ENCODE data around the gene TTC33.
"Not testable (repeated sequence)": the region's sequence is repeated elsewhere in the genome, so short reads cannot be mapped to it uniquely, and the experiment has no call there.

TTC33 gene, protein sequence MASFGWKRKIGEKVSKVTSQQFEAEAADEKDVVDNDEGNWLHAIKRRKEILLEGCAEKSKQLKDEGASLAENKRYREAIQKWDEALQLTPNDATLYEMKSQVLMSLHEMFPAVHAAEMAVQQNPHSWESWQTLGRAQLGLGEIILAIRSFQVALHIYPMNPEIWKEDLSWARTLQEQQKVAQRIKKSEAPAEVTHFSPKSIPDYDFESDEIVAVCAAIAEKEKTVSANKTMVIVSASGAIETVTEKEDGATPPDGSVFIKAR

DNA sequence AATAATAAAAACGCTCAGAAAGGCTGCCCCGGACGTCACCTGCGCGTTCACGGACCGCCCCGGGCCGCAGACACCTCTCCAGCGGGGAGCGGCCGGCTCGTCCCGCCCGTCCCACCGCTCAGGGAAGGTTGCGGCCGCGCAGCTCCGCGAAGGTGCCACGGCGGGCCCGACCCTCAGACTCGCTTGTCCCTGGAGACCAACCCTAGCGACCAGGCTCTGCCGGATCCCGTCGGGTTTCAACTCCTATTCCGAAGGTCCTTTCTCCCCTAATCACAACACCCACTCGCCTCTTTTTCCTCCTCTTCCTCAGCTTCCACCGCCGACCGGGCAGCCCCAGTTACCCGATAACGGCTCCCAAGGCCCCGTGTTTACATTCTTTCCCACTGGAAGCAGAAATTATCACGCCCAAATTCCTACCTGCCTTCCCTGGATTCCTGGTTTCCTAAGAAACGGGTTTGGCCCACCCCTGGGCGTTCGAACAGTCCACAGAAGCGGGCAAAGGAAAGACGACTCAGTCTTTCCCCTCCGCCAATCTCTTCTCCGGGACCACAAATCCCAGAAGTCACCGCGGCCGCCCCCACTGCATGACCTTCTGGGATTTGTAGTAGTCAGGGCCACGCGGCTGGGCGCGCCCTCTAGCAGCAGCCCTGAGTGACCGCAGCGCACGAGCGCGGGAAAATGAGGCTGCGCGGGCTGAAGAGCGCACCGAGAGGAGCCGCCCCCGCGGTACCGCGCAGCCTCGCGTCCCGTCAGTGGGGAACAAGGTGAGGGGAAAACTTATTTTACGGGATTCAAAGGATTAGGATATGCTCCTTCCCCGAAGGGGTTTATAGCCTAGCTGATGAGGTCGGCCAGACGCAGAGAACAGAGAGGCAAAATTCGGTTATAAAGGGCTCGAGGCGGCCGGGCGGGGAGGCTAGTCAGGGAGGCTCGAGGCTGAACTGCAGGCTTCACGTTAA, at the start of gene TTC33:
TTC33 (minus strand) TSS at position 555 of the 959 bp plus-strand sequence. CDS start 8,943 bp downstream, outside the sequence.
- peak; percentile 96 for DNase-seq

DNA sequence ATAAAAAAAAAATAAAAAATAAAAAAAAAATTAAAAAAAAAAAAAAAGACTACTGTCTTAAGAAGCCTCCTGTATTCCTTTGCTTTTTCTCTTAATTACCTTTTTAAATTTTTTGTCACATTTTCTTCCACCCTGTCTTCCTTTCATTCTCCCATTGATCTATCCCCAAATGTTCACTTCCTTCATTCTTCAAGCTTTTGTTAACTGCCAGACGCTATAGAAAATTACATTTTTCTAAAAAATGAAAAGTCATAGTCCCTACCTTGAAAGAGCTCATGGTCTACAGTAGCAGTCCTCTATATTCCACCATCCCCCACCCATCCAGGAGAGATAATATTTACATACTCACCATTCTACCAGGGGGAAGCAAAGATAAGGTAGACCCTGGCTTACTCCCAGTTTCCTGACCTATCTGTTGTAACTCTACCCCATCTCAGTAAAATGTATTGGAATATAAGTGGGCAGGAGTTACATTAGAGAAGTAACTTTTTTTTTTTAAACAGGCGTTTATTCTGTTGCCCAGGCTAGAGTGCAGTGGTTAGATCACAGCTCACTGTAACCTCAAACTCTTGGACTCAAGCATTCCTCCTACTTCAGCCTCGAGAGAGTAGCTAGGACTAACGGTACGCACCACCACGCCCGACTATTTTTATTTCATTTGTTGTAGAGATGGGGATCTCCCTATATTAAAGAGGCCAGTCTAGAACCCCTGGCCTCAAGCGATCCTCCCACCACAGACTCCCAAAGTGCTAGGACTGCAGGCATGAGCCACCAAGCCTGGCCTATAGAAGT, 46.2 kb upstream of the TTC33 start:
- DNase-seq, result no peak

DNA sequence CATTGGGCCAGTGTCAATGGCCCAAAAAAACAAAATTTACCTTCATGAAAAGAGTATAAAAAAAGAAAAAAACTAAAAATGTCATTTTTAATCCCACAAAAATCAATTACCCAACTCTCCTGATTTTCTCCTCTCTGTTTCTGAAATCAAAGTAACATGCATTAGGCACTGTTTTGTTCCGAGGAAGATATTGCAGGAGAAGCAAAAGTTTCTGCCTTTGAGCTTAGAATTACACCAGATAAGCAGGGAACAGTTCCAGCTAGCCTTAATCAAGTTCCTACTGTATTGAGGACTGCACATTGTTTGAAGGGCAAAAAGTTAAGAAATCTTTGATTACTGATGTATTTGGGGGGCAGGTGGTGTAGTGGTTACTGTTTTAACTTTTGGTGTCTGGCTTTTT, 43.5 kb upstream of the TTC33 start:
- no peak for DNase-seq

DNA sequence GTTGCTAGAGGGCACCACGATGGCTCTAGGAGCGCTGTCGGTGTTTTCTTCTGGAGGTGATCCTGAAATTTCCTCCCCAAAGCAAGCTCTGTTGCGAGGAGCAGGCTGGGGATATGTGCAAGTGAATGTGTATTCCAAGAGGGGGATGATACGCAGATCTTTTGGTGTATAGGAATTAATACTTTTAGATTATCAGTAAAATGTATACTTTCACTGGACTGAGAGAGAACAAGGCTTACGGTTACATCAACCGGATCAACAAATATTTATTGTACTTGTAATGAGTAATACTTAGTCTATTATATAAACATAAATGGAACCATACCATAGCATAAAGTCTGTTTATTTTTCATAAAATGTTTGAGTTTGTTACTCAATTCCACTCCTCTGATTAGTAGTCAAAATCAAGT, 43.0 kb upstream of the TTC33 start:
- DNase-seq, result no peak

DNA sequence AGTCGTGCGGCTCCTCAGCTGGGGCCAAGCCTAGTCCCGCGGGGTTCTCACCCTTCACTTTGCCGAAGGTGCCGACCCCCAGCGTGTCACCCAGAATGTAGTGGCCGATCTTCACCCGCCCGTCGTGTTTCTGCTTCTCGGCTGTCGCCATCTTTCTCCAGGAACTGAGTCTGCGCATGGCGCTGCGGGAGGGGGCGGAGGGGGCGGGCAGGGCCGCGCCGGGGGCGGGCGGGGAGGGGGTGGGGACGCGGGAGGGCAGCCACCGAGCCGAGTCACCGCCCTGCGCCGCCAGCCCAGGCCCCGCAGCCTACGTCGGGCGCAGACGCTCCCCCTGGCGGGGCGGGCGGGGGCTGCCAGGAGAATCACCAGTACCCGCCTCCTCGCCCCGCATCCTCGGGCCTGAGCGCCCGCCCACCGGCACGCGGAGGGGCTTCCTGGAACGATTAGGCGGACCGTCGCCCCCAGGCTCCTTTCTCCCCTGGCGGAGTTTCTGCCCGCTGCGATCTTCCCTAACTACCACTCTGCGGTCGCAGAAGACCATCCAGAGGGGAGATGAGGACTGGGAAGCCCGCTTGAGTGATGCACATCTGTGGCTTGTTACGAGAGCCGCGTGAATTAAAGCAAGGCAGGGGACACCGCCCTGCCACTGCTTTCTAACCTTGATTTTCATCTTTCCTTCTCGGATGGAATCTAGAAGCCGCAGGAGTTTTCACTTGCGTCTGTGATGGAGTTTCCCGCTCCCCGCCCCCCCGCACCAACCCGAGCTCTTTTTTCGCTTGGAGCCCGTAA, 42.4 kb upstream of the TTC33 start, which contains the start of gene PRKAA1:
PRKAA1 (minus strand) TSS at position 363 of the 789 bp plus-strand sequence; CDS start at position 178, 185 bp downstream.
- DNase-seq, result peak; percentile 90

DNA sequence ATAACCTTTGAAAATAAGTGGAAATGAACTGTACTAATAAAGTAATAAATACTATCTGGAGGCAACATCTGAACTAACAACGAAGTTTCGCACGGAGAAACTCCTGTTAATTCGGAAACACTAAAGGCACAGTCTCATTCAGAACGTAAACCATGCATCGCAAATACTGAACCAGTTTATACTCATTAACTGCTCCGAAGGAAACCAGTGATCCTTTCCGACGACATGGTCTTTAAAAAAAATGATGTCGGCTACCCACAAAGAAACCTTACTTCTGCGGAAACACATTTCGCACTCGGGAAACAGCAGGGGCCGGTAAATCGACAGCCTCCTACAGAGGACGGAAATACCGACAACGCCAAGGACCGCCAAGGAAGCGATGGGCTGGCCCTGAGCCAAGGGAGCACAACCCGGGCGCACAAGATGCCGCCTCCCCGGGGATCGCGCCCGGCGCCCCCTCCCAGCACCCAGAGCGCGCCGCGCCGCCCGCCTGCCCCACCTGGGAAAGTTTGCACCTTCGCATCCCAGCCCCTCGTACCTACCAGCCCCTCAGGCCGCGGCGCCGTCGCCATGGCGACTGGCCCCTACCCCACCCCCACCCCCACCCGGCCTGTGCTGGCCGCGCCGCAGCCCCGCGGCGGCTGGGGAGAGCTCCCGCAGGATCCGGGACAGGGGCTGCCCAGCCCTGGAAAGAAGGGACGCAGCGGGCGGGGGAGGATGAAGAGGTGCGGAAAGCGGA, 41.7 kb upstream of the TTC33 start:
- peak; percentile 74 for DNase-seq

DNA sequence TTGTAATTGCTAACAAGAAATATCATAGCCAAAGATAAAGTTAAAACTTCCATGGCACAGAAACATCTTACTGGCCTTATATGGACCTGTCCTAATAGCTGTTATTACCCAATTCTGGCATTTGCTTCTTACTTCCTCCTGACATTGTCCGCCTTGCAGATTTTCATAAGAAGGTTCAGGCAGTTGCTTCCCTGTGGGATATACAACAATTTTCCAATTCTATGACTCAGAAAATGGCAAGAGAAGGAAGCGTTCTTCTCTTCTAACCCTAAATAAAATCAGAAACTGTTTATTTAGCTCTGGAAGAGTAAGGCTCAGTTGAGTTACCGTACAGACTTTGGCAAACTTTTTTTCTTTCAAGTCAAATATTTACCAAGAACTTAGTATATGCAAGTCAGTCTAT, 40.7 kb upstream of the TTC33 start:
- no peak for DNase-seq

DNA sequence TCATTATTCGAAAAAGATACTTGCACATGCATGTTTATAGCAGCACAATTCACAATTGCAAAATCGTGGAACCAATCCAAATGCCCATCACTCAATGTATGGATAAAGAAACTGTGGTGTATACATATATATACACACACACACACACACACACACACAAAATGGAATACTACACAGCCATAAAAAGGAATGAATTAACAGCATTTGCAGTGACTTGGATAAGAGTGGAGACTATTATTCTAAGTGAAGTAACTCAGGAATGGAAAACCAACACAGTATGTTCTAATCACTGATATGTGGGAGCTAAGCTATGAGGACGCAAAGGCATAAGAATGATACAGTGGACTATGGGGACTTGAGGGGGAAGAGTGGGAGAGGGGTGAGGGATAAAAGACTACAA, 39.1 kb upstream of the TTC33 start:
- DNase-seq, result not testable (repeated sequence)

DNA sequence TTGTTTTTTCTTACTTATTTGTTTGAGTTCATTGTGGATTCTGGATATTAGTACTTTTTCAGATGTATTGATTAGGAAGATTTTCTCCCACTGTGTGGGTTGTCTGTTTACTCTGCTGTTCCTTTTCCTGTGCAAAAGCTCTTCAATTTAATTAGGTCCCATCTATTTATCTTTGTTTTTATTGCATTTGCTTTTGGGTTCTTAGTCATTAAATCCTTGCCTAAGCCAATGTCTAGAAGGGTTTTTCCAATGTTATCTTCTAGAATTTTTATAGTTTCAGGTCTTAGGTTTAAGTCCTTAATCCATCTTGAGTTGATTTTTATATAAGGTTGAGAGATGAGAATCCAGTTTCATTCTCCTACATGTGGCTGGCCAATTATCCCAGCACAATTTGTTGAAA, 38.6 kb upstream of the TTC33 start:
- not testable (repeated sequence) for DNase-seq

DNA sequence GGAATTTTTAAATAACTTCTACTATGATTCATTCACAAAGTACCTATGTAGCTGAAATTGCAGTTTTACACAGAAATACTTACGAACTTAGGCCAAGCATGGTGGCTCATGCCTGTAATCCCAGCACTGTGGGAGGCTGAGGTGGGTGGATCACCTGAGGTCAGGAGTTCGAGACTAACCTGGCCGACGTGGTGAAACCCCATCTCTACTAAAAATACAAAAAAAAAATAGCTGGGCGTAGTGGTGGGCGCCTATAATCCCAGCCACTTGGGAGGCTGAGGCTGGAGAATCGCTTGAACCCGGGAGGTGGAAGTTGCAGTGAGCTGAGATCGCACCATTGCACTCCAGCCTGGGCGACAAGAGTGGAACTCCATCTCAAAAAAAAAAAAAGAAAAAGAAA, 36.9 kb upstream of the TTC33 start:
- not testable (repeated sequence) for DNase-seq

DNA sequence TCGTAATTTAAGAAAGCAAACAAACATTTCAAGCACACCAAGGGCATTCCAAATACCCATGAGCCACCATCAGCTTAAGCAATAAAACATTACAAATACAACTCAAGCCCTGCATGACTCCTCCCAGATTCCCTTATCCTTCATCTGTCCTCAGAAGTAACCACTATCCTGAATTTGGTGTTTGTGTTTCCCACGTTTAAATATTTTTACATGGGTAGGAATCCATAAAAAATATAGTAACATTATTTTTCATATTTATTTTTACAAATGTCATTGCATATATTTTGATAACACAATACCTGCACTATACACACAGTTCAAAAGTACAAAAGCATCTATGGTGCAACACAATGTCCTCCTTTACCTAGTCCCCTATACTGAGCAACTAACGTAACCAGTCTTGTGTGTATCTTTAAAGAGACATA, 36.0 kb upstream of the TTC33 start:
- DNase-seq, result no peak

DNA sequence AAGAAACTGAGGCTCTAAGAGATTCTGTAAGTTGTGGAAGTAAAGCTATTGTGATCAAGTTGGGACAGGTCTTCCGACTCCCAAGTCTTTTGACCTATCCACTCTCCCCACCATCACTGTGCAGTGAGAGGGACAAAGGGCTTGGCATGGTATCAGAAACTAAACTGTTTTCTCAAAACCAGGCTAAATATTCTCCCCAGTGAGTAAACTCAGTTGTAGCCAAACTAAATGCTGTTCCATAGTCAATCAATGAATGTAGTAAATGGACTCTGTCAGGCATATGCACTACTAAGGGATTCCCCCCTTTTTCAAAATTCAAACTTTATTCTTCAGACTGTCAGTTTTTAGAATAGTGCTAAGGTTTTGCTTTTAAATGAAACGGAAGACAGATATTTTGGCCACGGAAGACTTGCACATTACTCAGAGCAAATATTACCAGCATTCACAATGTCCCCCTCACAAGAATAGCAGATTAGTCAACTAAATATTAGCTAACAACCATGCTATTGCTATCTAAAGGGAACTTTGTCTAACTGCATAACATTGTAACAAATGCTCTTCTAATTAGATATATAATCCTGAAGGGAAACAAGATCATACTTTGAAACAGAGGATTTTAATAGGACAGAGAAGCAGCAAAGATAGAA, 35.3 kb upstream of the TTC33 start:
- no peak for DNase-seq

DNA sequence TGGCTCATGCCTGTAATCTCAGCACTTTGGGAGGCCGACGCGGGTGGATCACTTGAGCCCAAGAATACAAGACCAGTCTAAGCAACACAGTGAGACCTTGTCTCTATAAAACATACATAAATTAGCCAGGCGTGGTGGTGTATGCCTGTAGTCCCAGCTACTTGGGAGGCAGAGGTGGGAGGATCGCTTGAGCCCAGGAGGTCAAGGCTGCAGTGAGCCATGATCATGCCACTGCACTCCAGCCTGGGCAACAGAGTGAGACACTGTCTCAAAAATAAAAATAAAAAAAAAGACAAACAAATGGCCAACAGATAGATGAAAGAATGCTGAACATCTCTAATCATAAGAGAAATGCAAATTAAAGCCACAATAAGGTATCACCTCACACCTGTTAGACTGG, 33.2 kb upstream of the TTC33 start:
- not testable (repeated sequence) for DNase-seq

DNA sequence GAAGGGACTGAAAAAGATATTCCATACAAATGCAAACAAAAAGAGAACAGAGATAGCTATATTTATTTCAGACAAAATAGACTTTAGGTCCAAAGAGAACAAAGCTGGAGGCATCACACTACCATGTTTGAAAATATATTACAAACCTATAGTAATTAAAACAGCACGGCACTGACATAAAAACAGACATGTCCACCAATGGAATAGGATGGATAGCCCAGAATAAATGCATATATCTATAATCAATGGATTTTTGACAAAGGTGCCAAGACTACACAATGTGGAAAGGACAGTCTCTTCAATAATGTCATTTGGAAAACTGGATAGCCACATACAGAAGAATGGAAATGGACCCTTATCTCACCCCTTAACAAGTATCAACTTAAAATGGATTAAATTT, 32.2 kb upstream of the TTC33 start:
- DNase-seq, result no peak

DNA sequence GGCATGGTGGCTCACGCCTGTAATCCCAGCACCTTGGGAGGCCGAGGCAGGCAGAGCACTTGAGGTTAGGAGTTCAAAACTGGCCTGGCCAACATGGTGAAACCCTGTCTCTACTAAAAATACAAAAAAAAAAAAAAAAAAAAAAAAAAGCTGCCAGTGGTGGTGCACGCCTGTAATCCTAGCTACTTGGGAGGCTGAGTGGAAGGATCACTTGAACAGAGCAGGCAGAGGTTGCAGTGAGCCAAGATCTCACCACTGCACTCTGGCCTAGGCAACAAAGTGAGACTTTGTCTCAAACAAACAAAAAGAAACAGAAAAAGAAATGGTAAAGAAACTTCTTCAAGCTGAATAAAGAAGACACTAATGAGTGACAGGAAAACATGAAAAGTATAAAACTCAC, 30.9 kb upstream of the TTC33 start:
- DNase-seq, result not testable (repeated sequence)

DNA sequence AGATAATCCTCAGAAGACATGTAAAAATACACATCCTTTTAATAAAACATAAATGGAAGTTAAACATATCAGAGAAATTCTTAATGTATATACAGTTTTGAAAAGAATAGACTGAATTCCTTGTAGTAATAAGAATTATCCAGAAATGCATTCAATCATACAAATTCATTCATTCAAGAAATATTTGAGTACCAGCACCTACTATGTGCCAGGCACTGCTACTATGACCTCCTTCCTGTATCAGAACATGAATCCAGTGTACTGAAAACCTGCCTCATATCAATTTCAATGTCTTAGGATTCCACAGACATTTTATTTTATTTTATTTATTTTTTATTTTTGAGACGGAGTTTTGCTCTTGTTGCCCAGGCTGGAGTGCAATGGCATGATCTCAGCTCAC, 29.2 kb upstream of the TTC33 start:
- no peak for DNase-seq

DNA sequence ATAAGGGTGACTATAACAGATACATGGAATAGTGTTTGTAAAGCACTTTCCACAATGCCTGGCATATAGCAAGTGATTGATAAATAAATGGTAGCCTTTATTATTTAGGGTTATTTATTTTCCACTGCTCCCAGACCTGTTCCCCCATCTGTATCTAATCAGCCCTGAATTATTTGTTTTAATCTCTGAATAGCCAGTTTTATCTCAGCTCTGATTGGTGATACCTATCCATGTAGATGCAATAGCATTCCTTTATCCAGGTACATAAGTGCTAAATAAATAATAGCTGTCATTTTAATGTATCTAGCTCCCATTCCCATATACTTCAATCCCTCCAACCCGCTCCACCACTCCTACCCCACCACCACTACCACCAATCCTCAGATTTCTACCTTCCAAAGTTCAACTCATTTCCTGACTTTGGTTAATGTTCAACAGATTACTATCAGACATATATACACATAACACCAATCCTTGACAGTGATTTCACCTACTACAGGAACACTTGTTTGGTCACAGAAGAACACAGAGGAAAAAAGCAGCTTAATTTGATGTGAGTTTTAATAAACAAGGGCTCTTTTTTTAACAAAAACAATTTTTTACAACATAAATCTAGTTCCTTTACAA, 28.4 kb upstream of the TTC33 start:
- no peak for DNase-seq

DNA sequence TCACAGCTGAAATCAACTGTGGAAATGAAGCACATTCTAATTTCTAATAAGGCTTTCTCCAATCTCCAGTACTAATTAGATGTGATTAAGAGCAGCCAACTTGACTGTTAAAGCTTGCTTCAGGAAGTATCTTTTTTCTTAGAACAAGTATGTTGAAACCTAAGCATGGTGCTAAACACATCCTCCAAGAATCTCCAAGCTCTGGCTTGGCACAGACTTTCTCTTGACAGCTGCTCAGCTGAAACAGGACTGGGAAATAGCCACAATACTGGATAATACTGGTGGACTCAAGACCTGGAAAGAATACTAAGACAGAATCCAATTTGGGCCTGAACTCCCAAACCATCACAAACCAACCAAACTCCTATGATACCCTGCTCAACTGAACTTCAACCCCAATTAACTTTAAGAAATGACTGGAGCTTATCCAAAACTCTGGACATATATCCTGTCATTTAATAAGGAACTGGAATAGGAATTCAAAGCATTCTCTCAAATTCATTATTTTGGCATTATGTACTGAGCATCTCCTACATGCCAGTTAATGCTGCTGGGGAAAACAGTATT, 26.2 kb upstream of the TTC33 start:
- DNase-seq, result no peak

DNA sequence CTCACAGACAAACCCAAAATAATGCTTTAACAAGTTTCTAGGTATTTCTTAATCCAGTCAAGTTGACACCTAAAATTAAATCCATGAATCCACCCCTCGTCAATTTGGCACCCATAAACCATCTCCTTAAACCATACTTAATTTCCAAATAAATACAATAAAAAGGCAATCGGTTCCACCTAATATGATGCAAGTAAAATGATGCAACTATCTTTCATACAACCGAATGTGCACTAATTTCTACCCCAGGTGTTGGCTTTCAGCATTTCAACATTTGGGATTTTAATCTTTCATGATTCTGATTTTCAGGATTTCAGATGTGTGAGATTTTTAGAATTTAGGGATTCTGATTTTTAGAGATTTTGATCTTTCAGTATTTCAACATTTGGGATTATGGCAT, 25.1 kb upstream of the TTC33 start:
- no peak for DNase-seq

DNA sequence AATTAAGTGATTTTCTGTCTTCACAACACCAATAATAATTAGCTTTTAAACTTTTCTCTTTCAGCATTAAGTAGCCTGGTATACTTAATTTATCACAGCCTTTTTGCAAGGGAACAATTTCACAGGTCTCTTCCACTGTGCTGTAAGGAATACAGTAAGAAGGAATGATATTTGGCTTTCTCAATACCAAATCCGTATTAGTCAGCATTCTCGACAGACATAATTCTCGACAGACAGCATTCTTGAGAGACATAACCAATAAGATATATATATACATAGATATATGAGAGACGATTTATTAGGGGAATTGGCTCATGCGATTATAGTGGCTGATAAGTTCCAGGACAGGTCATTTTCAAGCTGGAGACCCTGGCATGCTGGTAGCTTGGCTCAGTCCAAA, 24.4 kb upstream of the TTC33 start:
- DNase-seq, result no peak
